ENCODE data around the gene FOXB2. TPM values are rescaled to one million over a fixed set of nuclear protein-coding genes. Genes with fewer than 3 reads are reported as not detected.

The FOXB2 gene
- total and polyA plus RNA-seq, 7 donors, result 0.18 TPM; not detected in 6

GRCh38 chr9:76985581-76985980 is 33.9 kb upstream of the FOXB2 start:
- no peak for TF ChIP-seq CTCF (IDR thresholded peaks at IDR 0.05)
- intact Hi-C loops (cut with DNase I), result loop anchor here in 1 of 2 donors (5.0 kb wide), 1 partner anchor 173 kb away; no protein-coding TSS in a partner anchor
- DNase-seq (no peak), ATAC-seq (no peak)
- Histone ChIP-seq H3K27ac (no peak overlapping the region), H3K36me3 (ENCODE audit: insufficient read depth in 1 of 2, low read depth in 1 of 2) (no peaks in the 10 kb centered on the region), H3K27me3 (ENCODE audit: insufficient read depth in 3 of 3, low read length in 2 of 3) (peaks cover 0 to 15% (median 2%) of the 10 kb centered on the region in 3 donors), H3K4me3 (no peak overlapping the region), H3K4me1 (no peaks in the 10 kb centered on the region), H3K9me3 (no peaks in the 10 kb centered on the region)
- WGBS, 3 donors, result 75 to 81% (median 80%) methylated on average over 5 of the region's 5 CpGs

GRCh38 chr9:76987594-76988200 is 31.8 kb upstream of the FOXB2 start:
- DNase-seq (no peak), ATAC-seq (peak in 2 of 4 donors; percentile 59 to 63)
- Histone ChIP-seq H3K27ac (no peak overlapping the region), H3K4me1 (no peaks in the 10 kb centered on the region), H3K36me3 (ENCODE audit: insufficient read depth in 1 of 2, low read depth in 1 of 2) (no peaks in the 10 kb centered on the region), H3K9me3 (no peaks in the 10 kb centered on the region), H3K27me3 (ENCODE audit: insufficient read depth in 3 of 3, low read length in 2 of 3) (peaks cover 0 to 11% (median 2%) of the 10 kb centered on the region in 3 donors), H3K4me3 (no peak overlapping the region)
- TF ChIP-seq CTCF (IDR thresholded peaks at IDR 0.05), result peak; percentile 40
- intact Hi-C loops (cut with DNase I), result loop anchor here in 1 of 2 donors (5.0 kb wide), 1 partner anchor 175 kb away; no protein-coding TSS in a partner anchor
- WGBS, 3 donors, result 56 to 65% (median 62%) methylated on average over 3 of the region's 3 CpGs

GRCh38 chr9:76988941-76989340 is 30.5 kb upstream of the FOXB2 start:
- Histone ChIP-seq H3K4me1 (no peaks in the 10 kb centered on the region), H3K36me3 (ENCODE audit: insufficient read depth in 1 of 2, low read depth in 1 of 2) (no peaks in the 10 kb centered on the region), H3K27me3 (ENCODE audit: insufficient read depth in 3 of 3, low read length in 2 of 3) (peaks cover 0 to 5% (median 3%) of the 10 kb centered on the region in 3 donors), H3K4me3 (no peak overlapping the region), H3K27ac (no peak overlapping the region), H3K9me3 (no peaks in the 10 kb centered on the region)
- ATAC-seq (no peak), DNase-seq (no peak)
- WGBS, 3 donors, result 34 to 39% (median 35%) methylated on average over 2 of the region's 2 CpGs
- intact Hi-C loops (cut with DNase I), result loop anchor here in 1 of 2 donors (5.0 kb wide), 1 partner anchor 177 kb away; no protein-coding TSS in a partner anchor
- no peak for TF ChIP-seq CTCF (IDR thresholded peaks at IDR 0.05)

GRCh38 chr9:76989501-76989900 is 30.0 kb upstream of the FOXB2 start:
- Histone ChIP-seq H3K27ac (no peak overlapping the region), H3K4me1 (no peaks in the 10 kb centered on the region), H3K4me3 (no peak overlapping the region), H3K36me3 (ENCODE audit: insufficient read depth in 1 of 2, low read depth in 1 of 2) (no peaks in the 10 kb centered on the region), H3K27me3 (ENCODE audit: insufficient read depth in 3 of 3, low read length in 2 of 3) (peaks cover 0 to 3% (median 3%) of the 10 kb centered on the region in 3 donors), H3K9me3 (no peaks in the 10 kb centered on the region)
- ATAC-seq (no peak), DNase-seq (no peak)
- TF ChIP-seq CTCF (IDR thresholded peaks at IDR 0.05), result no peak
- intact Hi-C loops (cut with DNase I), result loop anchor here in 1 of 2 donors (5.0 kb wide), 1 partner anchor 177 kb away; no protein-coding TSS in a partner anchor
- 37 to 43% (median 41%) methylated on average over 3 of the region's 3 CpGs for WGBS, 3 donors
